Measurements from ENCODE around the gene HMOX1. TPM values are rescaled to one million over a fixed set of nuclear protein-coding genes. Genes with fewer than 3 reads are reported as not detected.

HMOX1 gene
- total and polyA plus RNA-seq, 2 donors (not counting 3 experiments of a cell fraction or from before 2014, with no cell fraction given) = 41.1 to 69.1 TPM

- no peaks in the 10 kb centered on the region for H3K4me1 ChIP-seq (ENCODE audit: control insufficient read depth, extremely low read depth, insufficient read depth, low read length)
- no peaks in the 10 kb centered on the region for H3K9me1 ChIP-seq (replicated peaks; ENCODE audit: control insufficient read depth, extremely low read depth, insufficient read depth, low read length)
- H3K27me3 ChIP-seq (ENCODE audit: control insufficient read depth in 2 of 2, insufficient read depth in 2 of 2, low read length in 2 of 2) = no peaks in the 10 kb centered on the region
- intact Hi-C loops (cut with micrococcal nuclease) (no loop called here), dilution Hi-C loops (cut with MboI; ENCODE audit: extremely low pct_ligation_motif_present, low sequenced_read_pairs) (no loop called here)
- H3K9ac ChIP-seq (replicated peaks; ENCODE audit: extremely low read depth, insufficient read depth, low read length) = no peak overlapping the region
- TF ChIP-seq, protein P1, sequence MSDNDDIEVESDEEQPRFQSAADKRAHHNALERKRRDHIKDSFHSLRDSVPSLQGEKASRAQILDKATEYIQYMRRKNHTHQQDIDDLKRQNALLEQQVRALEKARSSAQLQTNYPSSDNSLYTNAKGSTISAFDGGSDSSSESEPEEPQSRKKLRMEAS (IDR thresholded peaks at IDR 0.05; ENCODE audit: insufficient read depth, insufficient read length) = no peak
- TF ChIP-seq CTCF (IDR thresholded peaks at IDR 0.05; ENCODE audit: extremely low read depth in 1 of 2, insufficient read depth in 1 of 2, low read depth in 1 of 2, low read length in 2 of 2) (no peak), MYC (IDR thresholded peaks at IDR 0.05; ENCODE audit: low read depth, low read length) (no peak), EZH2 (IDR thresholded peaks at IDR 0.05; ENCODE audit: borderline replicate concordance, low read depth, low read length, severe bottlenecking) (no peak), JUN (IDR thresholded peaks at IDR 0.05; ENCODE audit: borderline replicate concordance, insufficient read depth, insufficient read length, low read depth) (no peak), GATA2 (IDR thresholded peaks at IDR 0.05; ENCODE audit: insufficient read depth, insufficient read length, low read depth, low read length) (no peak), POLR2AphosphoS5 (IDR thresholded peaks at IDR 0.05; ENCODE audit: insufficient read depth, low read depth, low read length) (no peak), POLR2A (IDR thresholded peaks at IDR 0.05; ENCODE audit: low read depth, low read length) (no peak), FOS (IDR thresholded peaks at IDR 0.05; ENCODE audit: borderline replicate concordance, insufficient read depth, low read length) (no peak)
- no peak overlapping the region for H3K4me3 ChIP-seq (replicated peaks in 1 of 3; ENCODE audit: insufficient read depth in 1 of 3, low read depth in 1 of 3, low read length in 3 of 3)
- no peaks in the 10 kb centered on the region for H4K20me1 ChIP-seq (replicated peaks; ENCODE audit: control insufficient read depth, extremely low read depth, insufficient read depth, low read length)
- H2AFZ ChIP-seq (ENCODE audit: low read depth, low read length) = no peak overlapping the region
- H3K4me2 ChIP-seq (ENCODE audit: insufficient read depth, low read length) = no peak overlapping the region
- H3K9me3 ChIP-seq (replicated peaks; ENCODE audit: control insufficient read depth, insufficient read depth, low read length) = no peaks in the 10 kb centered on the region
- ChIA-PET CTCF (interaction anchor here (1.0 to 9.4 kb wide), 6 partner anchors 21 to 156 kb away, joined by 3 to 196 read pairs (median 4); no protein-coding TSS in a partner anchor), POLR2A (no interaction called here)
- H3K27ac ChIP-seq (ENCODE audit: insufficient read depth, low read depth, low read length) = no peak overlapping the region
- H3K36me3 ChIP-seq (ENCODE audit: control insufficient read depth in 2 of 2, extremely low read depth in 1 of 2, insufficient read depth in 2 of 2, low read length in 2 of 2) = peaks cover 7 to 21% of the 10 kb centered on the region in 2 experiments
- no peak for FAIRE-seq
- no TSS peak for BruUV-seq (replicated peaks)
- H3K79me2 ChIP-seq (ENCODE audit: control insufficient read depth, insufficient read depth, low read length) = no peaks in the 10 kb centered on the region
- no peak for DNase-seq (ENCODE audit: low read depth, low spot score)
These were observed 45.3 kb downstream of the HMOX1 start for GRCh38 chr22:35425971-35426800.

Measured in endothelial cell of umbilical vein (primary cell).